Measurements from ENCODE around the gene SHMT2. TPM values are rescaled to one million over a fixed set of nuclear protein-coding genes. Genes with fewer than 3 reads are reported as not detected.

The SHMT2 gene
- total RNA-seq, 1 experiment from 2014 or later, result 297 TPM

DNA sequence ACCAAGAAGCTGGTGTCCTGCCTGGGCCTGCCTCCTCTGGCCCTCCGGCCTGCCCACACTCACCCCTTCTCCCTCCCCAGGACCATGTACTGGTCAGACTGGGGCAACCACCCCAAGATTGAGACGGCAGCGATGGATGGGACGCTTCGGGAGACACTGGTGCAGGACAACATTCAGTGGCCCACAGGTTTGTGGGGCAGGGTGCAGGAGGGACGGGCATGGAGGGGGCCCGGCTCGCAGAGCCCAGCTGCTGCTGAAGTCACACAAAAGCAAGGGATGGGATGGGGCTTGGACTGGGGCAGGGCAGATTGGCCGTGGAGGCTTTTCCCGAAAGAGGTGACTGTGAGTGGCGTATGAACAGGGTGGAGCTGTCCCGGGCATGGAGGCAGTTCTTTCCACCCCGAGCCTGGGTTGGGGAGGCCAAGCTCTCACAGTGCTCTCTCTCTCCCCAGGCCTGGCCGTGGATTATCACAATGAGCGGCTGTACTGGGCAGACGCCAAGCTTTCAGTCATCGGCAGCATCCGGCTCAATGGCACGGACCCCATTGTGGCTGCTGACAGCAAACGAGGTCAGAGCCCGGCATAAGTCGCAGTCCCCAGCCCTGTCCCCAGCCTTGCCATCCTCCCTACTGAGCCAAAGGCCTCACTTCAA lies 20.8 kb upstream of the SHMT2 start:
- no peak overlapping the region for H3K4me3 Mint-ChIP-seq
- H3K27me3 Mint-ChIP-seq (ENCODE audit: low read depth), result peaks cover 5% of the 10 kb centered on the region
- H3K4me1 Mint-ChIP-seq, result peaks cover 10% of the 10 kb centered on the region
- CTCF ChIA-PET, result no interaction called here
- peaks cover 35% of the 10 kb centered on the region for H3K36me3 Mint-ChIP-seq
- DNase-seq (ENCODE audit: low spot score) (no peak), ATAC-seq (no peak)
- peak overlapping the region; percentile 66; the same call in 1 of the 2 replicates for H3K27ac Mint-ChIP-seq
- POLR2A ChIA-PET, result no interaction called here
- TF ChIP-seq GRHL2 (CRISPR knock-in tag; IDR thresholded peaks at IDR 0.05; ENCODE audit: insufficient replicate concordance, severe bottlenecking) (no peak), CREM (CRISPR knock-in tag; IDR thresholded peaks at IDR 0.05) (no peak), E2F5 (CRISPR knock-in tag; IDR thresholded peaks at IDR 0.05) (no peak), HMGA2 (CRISPR knock-in tag; IDR thresholded peaks at IDR 0.05) (no peak), RELA (CRISPR knock-in tag; IDR thresholded peaks at IDR 0.05; ENCODE audit: borderline replicate concordance) (no peak)
- no peaks in the 10 kb centered on the region for H3K9me3 Mint-ChIP-seq

DNA sequence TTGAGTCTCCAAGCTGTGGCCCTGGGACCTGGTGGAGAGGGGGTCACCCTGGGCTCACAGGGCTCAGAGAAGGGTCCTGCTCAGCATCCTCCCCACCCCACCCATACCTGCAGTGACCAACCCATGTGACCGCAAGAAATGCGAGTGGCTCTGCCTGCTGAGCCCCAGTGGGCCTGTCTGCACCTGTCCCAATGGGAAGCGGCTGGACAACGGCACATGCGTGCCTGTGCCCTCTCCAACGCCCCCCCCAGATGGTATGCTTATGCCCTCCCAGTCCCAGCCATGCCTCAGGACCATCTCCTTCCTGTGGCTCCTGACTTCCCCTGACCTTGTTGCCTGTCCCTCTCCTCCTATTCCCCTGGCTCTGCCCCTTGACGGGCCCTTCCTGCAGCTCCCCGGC lies 19.6 kb upstream of the SHMT2 start:
- Mint-ChIP-seq H3K27ac (no peak overlapping the region), H3K27me3 (ENCODE audit: low read depth) (peaks cover 17% of the 10 kb centered on the region), H3K36me3 (peaks cover 28% of the 10 kb centered on the region), H3K4me3 (no peak overlapping the region), H3K9me3 (no peaks in the 10 kb centered on the region), H3K4me1 (peaks cover 21% of the 10 kb centered on the region)
- ATAC-seq, result no peak
- POLR2A ChIA-PET, result no interaction called here
- no peak for DNase-seq (ENCODE audit: low spot score)
- CTCF ChIA-PET, result no interaction called here
- TF ChIP-seq E2F5 (CRISPR knock-in tag; IDR thresholded peaks at IDR 0.05) (no peak), JAZF1 (CRISPR knock-in tag; IDR thresholded peaks at IDR 0.05) (no peak), MLX (CRISPR knock-in tag; IDR thresholded peaks at IDR 0.05) (no peak), ZNF532 (CRISPR knock-in tag; IDR thresholded peaks at IDR 0.05; ENCODE audit: borderline replicate concordance) (no peak), CDX4 (CRISPR knock-in tag; IDR thresholded peaks at IDR 0.05; ENCODE audit: borderline replicate concordance) (no peak), GTF2I (CRISPR knock-in tag; conservative IDR thresholded peaks at IDR 0.05) (no peak), SP1 (CRISPR knock-in tag; conservative IDR thresholded peaks at IDR 0.05) (no peak), JUN (CRISPR knock-in tag; IDR thresholded peaks at IDR 0.05) (no peak)
- TF ChIP-seq, protein P1, sequence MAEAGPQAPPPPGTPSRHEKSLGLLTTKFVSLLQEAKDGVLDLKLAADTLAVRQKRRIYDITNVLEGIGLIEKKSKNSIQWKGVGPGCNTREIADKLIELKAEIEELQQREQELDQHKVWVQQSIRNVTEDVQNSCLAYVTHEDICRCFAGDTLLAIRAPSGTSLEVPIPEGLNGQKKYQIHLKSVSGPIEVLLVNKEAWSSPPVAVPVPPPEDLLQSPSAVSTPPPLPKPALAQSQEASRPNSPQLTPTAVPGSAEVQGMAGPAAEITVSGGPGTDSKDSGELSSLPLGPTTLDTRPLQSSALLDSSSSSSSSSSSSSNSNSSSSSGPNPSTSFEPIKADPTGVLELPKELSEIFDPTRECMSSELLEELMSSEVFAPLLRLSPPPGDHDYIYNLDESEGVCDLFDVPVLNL (CRISPR knock-in tag; IDR thresholded peaks at IDR 0.05; ENCODE audit: borderline replicate concordance, low read depth), result no peak
- TF ChIP-seq, protein P2, sequence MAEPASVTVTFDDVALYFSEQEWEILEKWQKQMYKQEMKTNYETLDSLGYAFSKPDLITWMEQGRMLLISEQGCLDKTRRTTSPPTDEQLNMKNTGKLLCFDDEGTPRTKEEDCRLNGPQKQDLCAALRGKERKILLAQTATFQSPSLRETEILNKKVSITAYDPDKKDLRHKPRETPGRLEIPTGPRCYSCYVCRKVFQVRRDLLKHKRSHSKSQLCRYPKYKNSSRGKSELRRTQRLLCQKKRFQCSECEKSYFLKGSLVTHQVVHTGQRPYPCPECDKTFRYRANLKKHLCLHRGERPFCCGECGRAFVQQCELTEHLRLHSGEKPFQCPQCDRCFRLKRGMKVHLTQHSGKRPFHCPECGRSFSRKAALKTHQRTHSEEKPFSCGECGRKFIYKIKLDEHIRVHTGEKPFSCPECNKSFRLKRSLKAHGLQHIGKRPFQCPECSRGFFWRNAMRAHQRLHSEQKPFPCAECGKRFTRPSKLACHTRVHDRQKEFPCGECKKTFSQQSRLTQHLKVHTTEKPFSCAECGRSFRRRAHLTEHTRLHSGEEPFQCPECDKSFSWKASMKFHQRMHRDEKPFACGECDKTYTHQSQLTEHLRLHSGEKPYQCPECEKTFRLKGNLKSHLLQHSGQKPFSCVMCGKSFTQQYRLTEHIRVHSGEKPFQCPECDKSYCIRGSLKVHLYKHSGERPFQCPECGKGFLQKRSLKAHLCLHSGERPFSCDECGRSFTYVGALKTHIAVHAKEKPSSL (CRISPR knock-in tag; conservative IDR thresholded peaks at IDR 0.05), result no peak
- TF ChIP-seq, protein P3, sequence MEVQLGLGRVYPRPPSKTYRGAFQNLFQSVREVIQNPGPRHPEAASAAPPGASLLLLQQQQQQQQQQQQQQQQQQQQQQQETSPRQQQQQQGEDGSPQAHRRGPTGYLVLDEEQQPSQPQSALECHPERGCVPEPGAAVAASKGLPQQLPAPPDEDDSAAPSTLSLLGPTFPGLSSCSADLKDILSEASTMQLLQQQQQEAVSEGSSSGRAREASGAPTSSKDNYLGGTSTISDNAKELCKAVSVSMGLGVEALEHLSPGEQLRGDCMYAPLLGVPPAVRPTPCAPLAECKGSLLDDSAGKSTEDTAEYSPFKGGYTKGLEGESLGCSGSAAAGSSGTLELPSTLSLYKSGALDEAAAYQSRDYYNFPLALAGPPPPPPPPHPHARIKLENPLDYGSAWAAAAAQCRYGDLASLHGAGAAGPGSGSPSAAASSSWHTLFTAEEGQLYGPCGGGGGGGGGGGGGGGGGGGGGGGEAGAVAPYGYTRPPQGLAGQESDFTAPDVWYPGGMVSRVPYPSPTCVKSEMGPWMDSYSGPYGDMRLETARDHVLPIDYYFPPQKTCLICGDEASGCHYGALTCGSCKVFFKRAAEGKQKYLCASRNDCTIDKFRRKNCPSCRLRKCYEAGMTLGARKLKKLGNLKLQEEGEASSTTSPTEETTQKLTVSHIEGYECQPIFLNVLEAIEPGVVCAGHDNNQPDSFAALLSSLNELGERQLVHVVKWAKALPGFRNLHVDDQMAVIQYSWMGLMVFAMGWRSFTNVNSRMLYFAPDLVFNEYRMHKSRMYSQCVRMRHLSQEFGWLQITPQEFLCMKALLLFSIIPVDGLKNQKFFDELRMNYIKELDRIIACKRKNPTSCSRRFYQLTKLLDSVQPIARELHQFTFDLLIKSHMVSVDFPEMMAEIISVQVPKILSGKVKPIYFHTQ (CRISPR knock-in tag; IDR thresholded peaks at IDR 0.05), result no peak
